PFSK-1 (cell line): ENCODE data around the gene CDCA5.

ENCODE experiments used
- FOXP2 ChIP-seq: optimal IDR thresholded peaks from 2 replicates; pipeline ENCODE3; 2011; ENCODE audit warnings: borderline replicate concordance, control low read depth, inconsistent platforms; ENCODE audit not compliant: insufficient read depth; ENCODE audit errors: extremely low read length, extremely low read depth
- POLR2AphosphoS5 ChIP-seq: IDR thresholded peaks from 2 replicates; pipeline ENCODE4 v1.6.1; 2012; ENCODE audit warnings: low read depth, mild to moderate bottlenecking, control low read depth, low read length, moderate library complexity
- SIN3A ChIP-seq: IDR thresholded peaks from 2 replicates; pipeline ENCODE4 v1.6.1; 2012; ENCODE audit warnings: mild to moderate bottlenecking, low read length, moderate library complexity, borderline replicate concordance; ENCODE audit not compliant: insufficient read depth
- TAF1 ChIP-seq: IDR thresholded peaks from 2 replicates; pipeline ENCODE4 v1.6.1; 2012; ENCODE audit warnings: low read length, control low read depth, borderline replicate concordance; ENCODE audit not compliant: insufficient read depth
- TF ChIP-seq, protein P1 (sequence below), 2 experiments: IDR thresholded peaks; 2 replicates each; pipeline versions ENCODE4 v1.6.1 to v1.8.0; 2011 to 2012; ENCODE audit warnings: low read depth in 2 of 2, low read length in 2 of 2, control low read depth in 1 of 2, inconsistent platforms in 1 of 2, mild to moderate bottlenecking in 1 of 2, moderate library complexity in 1 of 2; ENCODE audit not compliant: insufficient read depth in 1 of 2

Gene CDCA5

DNA sequence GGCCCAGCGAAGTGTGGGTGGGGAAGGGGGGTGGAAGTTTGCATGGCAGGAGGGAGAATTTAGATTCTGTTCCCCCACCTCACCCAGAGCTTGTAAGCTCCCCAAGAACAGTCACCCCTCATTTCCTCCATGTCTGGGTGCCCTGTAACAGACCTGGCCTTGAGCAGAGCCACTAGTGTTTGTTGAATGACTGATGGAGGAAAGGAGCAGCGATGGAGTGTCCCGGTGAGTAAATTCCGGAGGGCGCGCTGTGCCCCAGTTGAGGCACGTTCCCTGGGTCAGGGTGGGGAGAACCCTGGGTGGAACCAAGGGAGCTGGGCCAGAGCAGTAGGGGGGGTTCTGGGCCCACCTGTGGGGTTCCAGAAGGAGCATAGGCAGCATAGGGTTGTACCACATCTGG, 26.3 kb downstream of the CDCA5 start:
- TF ChIP-seq TAF1: no peak
- TF ChIP-seq, protein P1, sequence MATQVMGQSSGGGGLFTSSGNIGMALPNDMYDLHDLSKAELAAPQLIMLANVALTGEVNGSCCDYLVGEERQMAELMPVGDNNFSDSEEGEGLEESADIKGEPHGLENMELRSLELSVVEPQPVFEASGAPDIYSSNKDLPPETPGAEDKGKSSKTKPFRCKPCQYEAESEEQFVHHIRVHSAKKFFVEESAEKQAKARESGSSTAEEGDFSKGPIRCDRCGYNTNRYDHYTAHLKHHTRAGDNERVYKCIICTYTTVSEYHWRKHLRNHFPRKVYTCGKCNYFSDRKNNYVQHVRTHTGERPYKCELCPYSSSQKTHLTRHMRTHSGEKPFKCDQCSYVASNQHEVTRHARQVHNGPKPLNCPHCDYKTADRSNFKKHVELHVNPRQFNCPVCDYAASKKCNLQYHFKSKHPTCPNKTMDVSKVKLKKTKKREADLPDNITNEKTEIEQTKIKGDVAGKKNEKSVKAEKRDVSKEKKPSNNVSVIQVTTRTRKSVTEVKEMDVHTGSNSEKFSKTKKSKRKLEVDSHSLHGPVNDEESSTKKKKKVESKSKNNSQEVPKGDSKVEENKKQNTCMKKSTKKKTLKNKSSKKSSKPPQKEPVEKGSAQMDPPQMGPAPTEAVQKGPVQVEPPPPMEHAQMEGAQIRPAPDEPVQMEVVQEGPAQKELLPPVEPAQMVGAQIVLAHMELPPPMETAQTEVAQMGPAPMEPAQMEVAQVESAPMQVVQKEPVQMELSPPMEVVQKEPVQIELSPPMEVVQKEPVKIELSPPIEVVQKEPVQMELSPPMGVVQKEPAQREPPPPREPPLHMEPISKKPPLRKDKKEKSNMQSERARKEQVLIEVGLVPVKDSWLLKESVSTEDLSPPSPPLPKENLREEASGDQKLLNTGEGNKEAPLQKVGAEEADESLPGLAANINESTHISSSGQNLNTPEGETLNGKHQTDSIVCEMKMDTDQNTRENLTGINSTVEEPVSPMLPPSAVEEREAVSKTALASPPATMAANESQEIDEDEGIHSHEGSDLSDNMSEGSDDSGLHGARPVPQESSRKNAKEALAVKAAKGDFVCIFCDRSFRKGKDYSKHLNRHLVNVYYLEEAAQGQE (IDR thresholded peaks at IDR 0.05; ENCODE audit: insufficient read depth in 1 of 2, low read depth in 2 of 2, low read length in 2 of 2): no peak
- no peak for TF ChIP-seq FOXP2
- TF ChIP-seq SIN3A: no peak
- TF ChIP-seq POLR2AphosphoS5: no peak

DNA sequence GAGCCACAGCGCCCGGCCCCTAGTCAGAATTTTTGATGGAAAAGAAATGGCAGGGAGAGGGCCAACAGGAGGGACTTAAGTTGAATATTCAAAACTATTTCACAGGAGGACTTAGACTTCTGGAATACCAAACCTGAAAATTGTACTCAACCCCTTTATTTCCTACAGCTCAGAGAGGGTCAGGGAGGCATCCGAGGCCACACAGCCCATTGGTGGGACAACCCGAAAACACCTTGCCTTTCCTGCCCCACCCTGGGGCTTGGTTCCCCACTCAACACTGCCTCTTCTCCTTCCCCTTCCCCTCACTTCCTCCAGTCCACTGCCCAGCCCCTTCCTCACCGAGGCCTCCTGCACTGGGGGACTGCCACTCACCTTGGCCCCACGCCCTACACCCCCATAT, 26.8 kb downstream of the CDCA5 start:
- TF ChIP-seq, protein P1 (IDR thresholded peaks at IDR 0.05; ENCODE audit: insufficient read depth in 1 of 2, low read depth in 2 of 2, low read length in 2 of 2): no peak
- TF ChIP-seq FOXP2 (no peak), SIN3A (no peak), POLR2AphosphoS5 (no peak), TAF1 (no peak)

DNA sequence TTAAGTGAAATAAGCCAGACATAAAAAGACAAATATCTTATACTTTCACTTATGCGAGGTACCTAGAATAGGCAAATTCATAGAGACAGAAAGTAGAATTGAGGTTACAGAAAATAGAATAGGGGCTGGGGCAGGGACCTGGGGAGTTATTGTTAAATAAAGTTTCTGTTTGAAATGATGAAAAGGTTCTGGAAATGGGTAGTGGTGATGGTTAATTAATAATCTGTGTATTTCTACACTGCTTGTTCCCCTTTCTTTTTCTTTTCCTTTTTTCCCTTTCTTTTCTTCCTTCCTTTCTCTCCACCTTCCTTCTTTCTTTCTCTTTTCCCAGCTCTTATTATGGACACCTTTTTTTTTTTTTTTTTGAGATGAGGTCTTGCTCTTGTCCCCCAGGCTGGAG, 28.3 kb downstream of the CDCA5 start:
- TF ChIP-seq, protein P1 (IDR thresholded peaks at IDR 0.05; ENCODE audit: insufficient read depth in 1 of 2, low read depth in 2 of 2, low read length in 2 of 2): no peak
- TF ChIP-seq TAF1: no peak
- no peak for TF ChIP-seq SIN3A

DNA sequence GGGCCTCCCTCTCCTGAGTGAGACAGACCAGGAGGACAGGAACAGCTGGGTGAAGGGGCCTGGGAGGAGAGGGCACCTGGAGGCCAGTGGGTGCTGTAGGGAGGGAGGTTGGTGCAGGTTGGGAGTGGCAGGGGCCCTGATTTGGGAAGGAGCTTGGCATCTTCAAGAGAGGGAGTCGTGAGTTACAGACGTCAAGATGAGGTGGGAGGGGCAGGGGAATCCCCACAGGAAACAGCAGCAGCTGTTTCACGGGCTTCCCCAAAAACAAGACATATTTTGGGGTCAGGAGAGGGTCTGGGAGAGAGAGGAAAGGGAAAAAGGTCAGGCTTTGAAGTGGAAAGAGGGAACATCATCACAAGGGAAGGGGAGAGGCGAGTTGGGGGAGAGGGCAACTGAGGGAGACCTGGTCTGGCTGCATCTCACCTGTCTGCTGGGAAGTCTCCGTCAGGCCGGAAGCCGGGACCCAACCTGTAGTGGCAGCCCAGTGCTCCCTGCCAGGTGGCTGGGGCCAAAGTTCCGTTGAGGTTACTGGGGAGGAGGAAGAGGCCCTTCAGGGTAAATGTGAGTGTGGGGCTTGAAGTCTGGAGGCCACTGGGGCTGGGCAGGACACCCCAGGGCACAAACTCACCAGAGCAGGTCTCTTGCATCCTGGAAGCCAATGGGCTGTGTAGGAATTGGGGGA, 29.9 kb downstream of the CDCA5 start:
- no peak for TF ChIP-seq SIN3A
- no peak for TF ChIP-seq FOXP2
- no peak for TF ChIP-seq TAF1
- TF ChIP-seq, protein P1 (IDR thresholded peaks at IDR 0.05; ENCODE audit: insufficient read depth in 1 of 2, low read depth in 2 of 2, low read length in 2 of 2): no peak
- no peak for TF ChIP-seq POLR2AphosphoS5

DNA sequence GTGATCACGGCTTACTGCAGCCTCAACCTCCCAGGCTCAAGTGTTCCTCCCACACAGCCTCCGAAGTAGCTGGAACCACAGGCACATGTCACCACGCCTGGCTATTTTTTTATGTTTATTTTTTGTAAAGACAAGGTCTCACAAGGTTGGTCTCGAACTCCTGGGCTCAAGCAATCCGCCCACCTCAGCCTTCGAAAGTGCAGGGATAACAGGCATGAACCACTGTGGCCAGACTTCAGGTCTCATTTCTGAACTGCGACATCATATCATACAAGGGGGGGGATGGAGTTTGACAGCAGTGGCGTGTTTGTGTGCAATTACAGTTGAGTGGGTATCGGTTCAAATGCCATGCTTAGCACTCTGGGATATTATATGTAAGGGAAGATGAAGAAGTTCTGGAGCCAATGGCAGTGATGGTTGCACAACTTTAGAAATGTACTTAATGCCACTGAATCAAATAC, 32.4 kb downstream of the CDCA5 start:
- TF ChIP-seq FOXP2 (no peak), TAF1 (no peak), POLR2AphosphoS5 (no peak)
- TF ChIP-seq, protein P1 (IDR thresholded peaks at IDR 0.05; ENCODE audit: insufficient read depth in 1 of 2, low read depth in 2 of 2, low read length in 2 of 2): no peak
